ENCODE results near the gene RABGAP1L. TPM values are rescaled to one million over a fixed set of nuclear protein-coding genes. Genes with fewer than 3 reads are reported as not detected.

Gene RABGAP1L
- total RNA-seq, 2 donors from 2014 or later: 51.4 to 124 TPM

DNA sequence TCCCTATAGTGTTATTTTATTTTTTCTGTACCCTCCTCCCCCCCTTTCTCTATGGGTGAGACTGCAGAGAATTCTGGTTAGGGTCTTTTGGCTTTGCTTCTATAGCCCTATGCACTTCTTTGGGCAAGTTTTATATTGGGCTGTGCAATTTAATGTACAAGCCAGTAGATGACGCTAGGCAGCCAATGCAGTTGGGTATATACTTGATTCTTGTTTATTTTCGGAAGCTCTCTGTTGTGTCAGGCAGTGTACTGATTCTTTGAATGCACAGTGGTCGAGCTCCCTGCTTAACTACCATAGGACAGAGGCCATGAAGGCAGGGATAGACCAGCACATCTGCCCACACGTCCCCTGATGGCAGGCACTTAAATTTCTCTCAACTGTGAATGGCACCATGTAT is 254.3 kb downstream of the RABGAP1L start:
- Histone ChIP-seq H3K27ac (no peak overlapping the region), H3K36me3 (replicated peaks in 1 of 2; ENCODE audit: insufficient read depth in 1 of 2, low read depth in 2 of 2) (no peaks in the 10 kb centered on the region), H3K9me3 (no peaks in the 10 kb centered on the region), H3K4me3 (no peak overlapping the region), H3K4me1 (no peaks in the 10 kb centered on the region), H3K27me3 (no peaks in the 10 kb centered on the region)
- whole genome bisulfite sequencing, 2 donors: 75 to 76% methylated on average over 4 of the region's 4 CpGs
- ATAC-seq: no peak
- DNase-seq: no peak
- TF ChIP-seq, protein P1, sequence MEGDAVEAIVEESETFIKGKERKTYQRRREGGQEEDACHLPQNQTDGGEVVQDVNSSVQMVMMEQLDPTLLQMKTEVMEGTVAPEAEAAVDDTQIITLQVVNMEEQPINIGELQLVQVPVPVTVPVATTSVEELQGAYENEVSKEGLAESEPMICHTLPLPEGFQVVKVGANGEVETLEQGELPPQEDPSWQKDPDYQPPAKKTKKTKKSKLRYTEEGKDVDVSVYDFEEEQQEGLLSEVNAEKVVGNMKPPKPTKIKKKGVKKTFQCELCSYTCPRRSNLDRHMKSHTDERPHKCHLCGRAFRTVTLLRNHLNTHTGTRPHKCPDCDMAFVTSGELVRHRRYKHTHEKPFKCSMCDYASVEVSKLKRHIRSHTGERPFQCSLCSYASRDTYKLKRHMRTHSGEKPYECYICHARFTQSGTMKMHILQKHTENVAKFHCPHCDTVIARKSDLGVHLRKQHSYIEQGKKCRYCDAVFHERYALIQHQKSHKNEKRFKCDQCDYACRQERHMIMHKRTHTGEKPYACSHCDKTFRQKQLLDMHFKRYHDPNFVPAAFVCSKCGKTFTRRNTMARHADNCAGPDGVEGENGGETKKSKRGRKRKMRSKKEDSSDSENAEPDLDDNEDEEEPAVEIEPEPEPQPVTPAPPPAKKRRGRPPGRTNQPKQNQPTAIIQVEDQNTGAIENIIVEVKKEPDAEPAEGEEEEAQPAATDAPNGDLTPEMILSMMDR (IDR thresholded peaks at IDR 0.05): no peak
- no peak for TF ChIP-seq POLR2A (IDR thresholded peaks at IDR 0.05)
- intact Hi-C loops (cut with DNase I): no loop called here

DNA sequence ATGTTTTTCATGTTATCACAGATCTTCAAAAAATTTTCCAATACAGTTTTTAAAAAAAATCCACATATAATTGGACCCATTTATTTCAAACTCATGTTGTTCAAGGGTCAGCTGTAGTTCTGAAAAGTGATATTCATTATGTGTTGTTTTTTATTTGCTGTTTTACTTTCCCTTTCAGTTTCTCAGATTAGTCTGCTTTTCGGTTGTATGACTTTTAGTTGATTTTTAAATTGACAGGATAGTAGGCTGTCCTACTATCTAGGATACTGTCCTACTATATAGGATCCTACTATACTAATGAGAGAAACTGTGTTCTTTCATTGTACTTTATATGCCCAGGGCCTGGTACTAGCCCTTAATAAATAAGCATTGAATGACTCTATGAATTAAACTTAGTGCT is 254.9 kb downstream of the RABGAP1L start:
- Histone ChIP-seq H3K4me1 (no peaks in the 10 kb centered on the region), H3K4me3 (no peak overlapping the region), H3K9me3 (no peaks in the 10 kb centered on the region), H3K27me3 (no peaks in the 10 kb centered on the region), H3K36me3 (replicated peaks in 1 of 2; ENCODE audit: insufficient read depth in 1 of 2, low read depth in 2 of 2) (no peaks in the 10 kb centered on the region), H3K27ac (no peak overlapping the region)
- intact Hi-C loops (cut with DNase I): no loop called here
- DNase-seq (no peak), ATAC-seq (no peak)
- TF ChIP-seq, protein P1 (IDR thresholded peaks at IDR 0.05): no peak
- TF ChIP-seq POLR2A (IDR thresholded peaks at IDR 0.05): no peak
- 67 to 70% methylated on average over 1 of the region's 1 CpG for WGBS, 2 donors

- WGBS, 2 donors: 90 to 95% methylated on average over 2 of the region's 2 CpGs
These were observed 256.2 kb downstream of the RABGAP1L start for GRCh38 chr1:174415506-174415905.

GRCh38 chr1:174417921-174418320 is 258.6 kb downstream of the RABGAP1L start:
- WGBS, 2 donors: 87 to 98% methylated on average over 2 of the region's 2 CpGs
- TF ChIP-seq, protein P1 (IDR thresholded peaks at IDR 0.05): no peak
- no peak for TF ChIP-seq POLR2A (IDR thresholded peaks at IDR 0.05)
- no peaks in the 10 kb centered on the region for H3K4me1 ChIP-seq
- intact Hi-C loops (cut with DNase I): no loop called here
- no peaks in the 10 kb centered on the region for H3K27me3 ChIP-seq
- no peak for ATAC-seq
- no peak for DNase-seq
- H3K4me3 ChIP-seq: no peak overlapping the region
- H3K9me3 ChIP-seq: no peaks in the 10 kb centered on the region
- H3K27ac ChIP-seq: no peak overlapping the region
- no peaks in the 10 kb centered on the region for H3K36me3 ChIP-seq (replicated peaks in 1 of 2; ENCODE audit: insufficient read depth in 1 of 2, low read depth in 2 of 2)

More at GRCh38 chr1:174415506-174415905, 256.2 kb downstream of the RABGAP1L start:
- H3K4me3 ChIP-seq: no peak overlapping the region
- no peak overlapping the region for H3K27ac ChIP-seq
- no peaks in the 10 kb centered on the region for H3K9me3 ChIP-seq
- DNase-seq (no peak), ATAC-seq (no peak)
- no peaks in the 10 kb centered on the region for H3K27me3 ChIP-seq
- TF ChIP-seq, protein P1 (IDR thresholded peaks at IDR 0.05): no peak
- TF ChIP-seq POLR2A (IDR thresholded peaks at IDR 0.05): no peak
- H3K4me1 ChIP-seq: no peaks in the 10 kb centered on the region
- H3K36me3 ChIP-seq (replicated peaks in 1 of 2; ENCODE audit: insufficient read depth in 1 of 2, low read depth in 2 of 2): no peaks in the 10 kb centered on the region
- intact Hi-C loops (cut with DNase I): no loop called here

GRCh38 chr1:174425121-174425520 is 265.8 kb downstream of the RABGAP1L start:
- H3K4me1 ChIP-seq: no peaks in the 10 kb centered on the region
- no peak overlapping the region for H3K4me3 ChIP-seq
- ATAC-seq (no peak), DNase-seq (no peak)
- intact Hi-C loops (cut with DNase I): no loop called here
- TF ChIP-seq, protein P1 (IDR thresholded peaks at IDR 0.05): no peak
- TF ChIP-seq POLR2A (IDR thresholded peaks at IDR 0.05): no peak
- no peak overlapping the region for H3K27ac ChIP-seq
- H3K36me3 ChIP-seq (replicated peaks in 1 of 2; ENCODE audit: insufficient read depth in 1 of 2, low read depth in 2 of 2): no peaks in the 10 kb centered on the region
- H3K9me3 ChIP-seq: no peaks in the 10 kb centered on the region
- no peaks in the 10 kb centered on the region for H3K27me3 ChIP-seq

Data from body of pancreas (tissue), 4 donors.